Skeletal muscle satellite cell (primary cell): ENCODE measurements around the gene PADI3.

ENCODE experiments used
- H3K27me3 ChIP-seq: 2 replicates; pipeline ENCODE4 v1.7.0; 2013; ENCODE audit warnings: low read length; ENCODE audit not compliant: control insufficient read depth, insufficient read depth
- H3K36me3 ChIP-seq: 2 replicates; pipeline ENCODE4 v1.7.0; 2013; ENCODE audit warnings: mild to moderate bottlenecking, control low read depth, low read length; ENCODE audit not compliant: insufficient read depth
- H3K4me1 ChIP-seq: 2 replicates; pipeline ENCODE4 v1.7.0; 2013; ENCODE audit warnings: low read length; ENCODE audit not compliant: control insufficient read depth, insufficient read depth
- H3K4me2 ChIP-seq: 2 replicates; pipeline ENCODE4 v1.7.0; 2013; ENCODE audit warnings: mild to moderate bottlenecking, low read length
- H3K4me3 ChIP-seq: 2 replicates; pipeline ENCODE4 v1.7.0; 2013; ENCODE audit warnings: low read length
- H3K9ac ChIP-seq: 2 replicates; pipeline ENCODE4 v1.7.0; 2013; ENCODE audit warnings: mild to moderate bottlenecking, low read depth, low read length, moderate library complexity
- H3K9me3 ChIP-seq: replicated peaks from 2 replicates; pipeline ENCODE4 v1.7.0; 2013; ENCODE audit warnings: mild to moderate bottlenecking, control low read depth, low read length

Gene PADI3

GRCh38 chr1:17207966-17208418, 40.9 kb upstream of the PADI3 start:
- Histone ChIP-seq H3K4me2 (no peak overlapping the region), H3K9me3 (no peaks in the 10 kb centered on the region), H3K27me3 (no peaks in the 10 kb centered on the region), H3K36me3 (no peaks in the 10 kb centered on the region), H3K4me3 (no peak overlapping the region), H3K4me1 (peaks cover 21% of the 10 kb centered on the region), H3K9ac (no peak overlapping the region)

GRCh38 chr1:17208546-17208945, 40.4 kb upstream of the PADI3 start:
- Histone ChIP-seq H3K36me3 (no peaks in the 10 kb centered on the region), H3K27me3 (no peaks in the 10 kb centered on the region), H3K4me1 (peaks cover 26% of the 10 kb centered on the region), H3K9ac (no peak overlapping the region), H3K4me3 (no peak overlapping the region), H3K4me2 (no peak overlapping the region), H3K9me3 (no peaks in the 10 kb centered on the region)

- Histone ChIP-seq H3K27me3 (no peaks in the 10 kb centered on the region), H3K4me1 (peaks cover 27% of the 10 kb centered on the region), H3K9me3 (no peaks in the 10 kb centered on the region), H3K4me2 (no peak overlapping the region), H3K4me3 (no peak overlapping the region), H3K36me3 (no peaks in the 10 kb centered on the region), H3K9ac (no peak overlapping the region)
These were observed 39.5 kb upstream of the PADI3 start for GRCh38 chr1:17209430-17209829.

- Histone ChIP-seq H3K4me1 (peaks cover 33% of the 10 kb centered on the region), H3K4me3 (no peak overlapping the region), H3K9ac (no peak overlapping the region), H3K4me2 (no peak overlapping the region), H3K36me3 (no peaks in the 10 kb centered on the region), H3K9me3 (no peaks in the 10 kb centered on the region), H3K27me3 (no peaks in the 10 kb centered on the region)
These were observed 38.7 kb upstream of the PADI3 start for GRCh38 chr1:17210176-17210575.

GRCh38 chr1:17211377-17211776, 37.5 kb upstream of the PADI3 start:
- Histone ChIP-seq H3K9me3 (no peaks in the 10 kb centered on the region), H3K4me1 (peaks cover 42% of the 10 kb centered on the region), H3K27me3 (no peaks in the 10 kb centered on the region), H3K36me3 (no peaks in the 10 kb centered on the region), H3K4me2 (no peak overlapping the region), H3K4me3 (no peak overlapping the region), H3K9ac (no peak overlapping the region)

GRCh38 chr1:17212009-17212408, 36.9 kb upstream of the PADI3 start:
- peaks cover 42% of the 10 kb centered on the region for H3K4me1 ChIP-seq
- H3K27me3 ChIP-seq = no peaks in the 10 kb centered on the region
- no peaks in the 10 kb centered on the region for H3K36me3 ChIP-seq
- H3K9me3 ChIP-seq = no peaks in the 10 kb centered on the region
- H3K4me2 ChIP-seq = no peak overlapping the region
- H3K9ac ChIP-seq = no peak overlapping the region
- no peak overlapping the region for H3K4me3 ChIP-seq

- no peaks in the 10 kb centered on the region for H3K9me3 ChIP-seq
- H3K4me3 ChIP-seq = no peak overlapping the region
- H3K27me3 ChIP-seq = no peaks in the 10 kb centered on the region
- H3K4me1 ChIP-seq = peaks cover 41% of the 10 kb centered on the region
- no peak overlapping the region for H3K9ac ChIP-seq
- peak overlapping the region; percentile 50 for H3K4me2 ChIP-seq
- no peaks in the 10 kb centered on the region for H3K36me3 ChIP-seq
These were observed 36.3 kb upstream of the PADI3 start for GRCh38 chr1:17212487-17213121.

- Histone ChIP-seq H3K4me2 (peak overlapping the region; percentile 50), H3K9ac (no peak overlapping the region), H3K36me3 (no peaks in the 10 kb centered on the region), H3K9me3 (no peaks in the 10 kb centered on the region), H3K4me3 (no peak overlapping the region), H3K4me1 (peaks cover 34% of the 10 kb centered on the region), H3K27me3 (no peaks in the 10 kb centered on the region)
These were observed 35.6 kb upstream of the PADI3 start for GRCh38 chr1:17213148-17213781.

- no peaks in the 10 kb centered on the region for H3K36me3 ChIP-seq
- H3K4me3 ChIP-seq = no peak overlapping the region
- H3K9ac ChIP-seq = no peak overlapping the region
- no peaks in the 10 kb centered on the region for H3K27me3 ChIP-seq
- H3K4me1 ChIP-seq = peaks cover 34% of the 10 kb centered on the region
- no peak overlapping the region for H3K4me2 ChIP-seq
- no peaks in the 10 kb centered on the region for H3K9me3 ChIP-seq
These were observed 35.1 kb upstream of the PADI3 start for GRCh38 chr1:17213782-17214148.

- H3K27me3 ChIP-seq = no peaks in the 10 kb centered on the region
- H3K9ac ChIP-seq = no peak overlapping the region
- no peak overlapping the region for H3K4me2 ChIP-seq
- H3K36me3 ChIP-seq = no peaks in the 10 kb centered on the region
- peaks cover 34% of the 10 kb centered on the region for H3K4me1 ChIP-seq
- H3K9me3 ChIP-seq = no peaks in the 10 kb centered on the region
- H3K4me3 ChIP-seq = no peak overlapping the region
These were observed 33.9 kb upstream of the PADI3 start for GRCh38 chr1:17214876-17215544.

- Histone ChIP-seq H3K27me3 (no peaks in the 10 kb centered on the region), H3K4me2 (no peak overlapping the region), H3K4me1 (peaks cover 34% of the 10 kb centered on the region), H3K9me3 (no peaks in the 10 kb centered on the region), H3K4me3 (no peak overlapping the region), H3K9ac (no peak overlapping the region), H3K36me3 (no peaks in the 10 kb centered on the region)
These were observed 33.4 kb upstream of the PADI3 start for GRCh38 chr1:17215545-17215890.

- Histone ChIP-seq H3K27me3 (no peaks in the 10 kb centered on the region), H3K9ac (no peak overlapping the region), H3K4me3 (no peak overlapping the region), H3K4me2 (no peak overlapping the region), H3K4me1 (peaks cover 34% of the 10 kb centered on the region), H3K9me3 (no peaks in the 10 kb centered on the region), H3K36me3 (no peaks in the 10 kb centered on the region)
These were observed 32.8 kb upstream of the PADI3 start for GRCh38 chr1:17216078-17216477.
